Measurements from ENCODE around the gene UFSP2.

The UFSP2 gene, protein sequence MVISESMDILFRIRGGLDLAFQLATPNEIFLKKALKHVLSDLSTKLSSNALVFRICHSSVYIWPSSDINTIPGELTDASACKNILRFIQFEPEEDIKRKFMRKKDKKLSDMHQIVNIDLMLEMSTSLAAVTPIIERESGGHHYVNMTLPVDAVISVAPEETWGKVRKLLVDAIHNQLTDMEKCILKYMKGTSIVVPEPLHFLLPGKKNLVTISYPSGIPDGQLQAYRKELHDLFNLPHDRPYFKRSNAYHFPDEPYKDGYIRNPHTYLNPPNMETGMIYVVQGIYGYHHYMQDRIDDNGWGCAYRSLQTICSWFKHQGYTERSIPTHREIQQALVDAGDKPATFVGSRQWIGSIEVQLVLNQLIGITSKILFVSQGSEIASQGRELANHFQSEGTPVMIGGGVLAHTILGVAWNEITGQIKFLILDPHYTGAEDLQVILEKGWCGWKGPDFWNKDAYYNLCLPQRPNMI

DNA sequence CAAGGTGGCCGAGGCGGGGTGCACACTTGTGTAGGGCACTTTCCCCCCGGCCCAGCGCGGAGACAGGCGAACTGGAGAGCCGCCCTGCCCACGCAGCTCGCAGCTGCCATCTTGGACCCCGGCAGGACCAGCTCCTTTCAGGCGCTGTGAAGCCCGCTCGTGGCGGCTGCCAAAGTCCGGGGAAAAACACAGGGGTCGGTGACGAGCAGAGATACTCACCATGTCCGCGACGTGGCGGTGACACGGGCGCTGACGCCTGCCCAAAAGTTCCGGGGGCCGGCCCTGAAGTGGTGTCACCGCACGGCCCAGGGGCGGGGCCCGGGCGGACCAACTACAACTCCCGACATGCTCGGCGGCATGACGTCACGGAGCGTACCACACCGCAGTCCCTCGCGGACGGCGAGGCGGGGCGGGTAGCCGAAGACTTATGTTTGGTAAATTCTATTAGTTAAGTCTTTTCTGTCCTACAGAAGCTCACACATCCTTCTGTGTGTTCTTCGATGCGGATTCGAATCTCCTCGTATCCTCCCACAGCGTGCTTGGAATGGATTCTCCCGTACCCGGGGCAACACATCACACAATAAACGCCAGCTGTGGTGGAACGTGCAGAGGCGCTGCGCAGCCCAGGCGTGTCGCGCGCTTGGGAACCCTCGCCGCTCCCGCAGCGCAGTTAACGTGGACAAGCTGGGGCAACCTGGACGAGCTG lies at the start of gene UFSP2:
UFSP2 (minus strand) TSS at position 318 of the 706 bp plus-strand sequence; CDS start at position 222, 96 bp downstream.
- DNase-seq (ENCODE audit: low read depth) = peak; percentile 65

GRCh38 chr4:185473247-185473646 lies 47.5 kb upstream of the UFSP2 start:
- no peak for DNase-seq (ENCODE audit: low read depth)

DNA sequence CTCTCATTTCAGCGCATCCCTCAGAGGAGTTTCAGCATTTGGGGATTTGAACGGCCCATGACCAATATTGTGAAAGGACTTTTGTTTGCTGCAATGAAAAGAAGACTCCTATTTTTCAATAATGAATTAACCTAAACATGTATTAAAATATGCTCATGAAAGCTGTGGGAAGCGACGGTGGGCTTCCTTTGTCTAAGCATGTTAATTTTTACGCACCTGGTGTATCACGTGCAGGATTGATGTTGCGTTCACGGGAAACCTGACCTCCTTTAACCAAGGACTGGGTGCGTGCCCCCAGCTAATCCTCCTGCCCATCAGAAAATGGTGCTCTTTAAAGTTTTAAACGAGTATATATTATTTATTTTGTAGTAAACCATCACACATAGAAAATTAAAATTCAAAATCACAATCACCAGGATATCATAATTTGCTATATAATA lies 46.4 kb upstream of the UFSP2 start:
- DNase-seq (ENCODE audit: low read depth) = no peak

- peak; percentile 95 for DNase-seq (ENCODE audit: low read depth)
Observed at GRCh38 chr4:185471235-185472102, 45.7 kb upstream of the UFSP2 start, which contains the start of gene CCDC110. Gene CCDC110 (minus strand): TSS chr4:185471733. CDS start chr4:185471683, 50 bp downstream.

DNA sequence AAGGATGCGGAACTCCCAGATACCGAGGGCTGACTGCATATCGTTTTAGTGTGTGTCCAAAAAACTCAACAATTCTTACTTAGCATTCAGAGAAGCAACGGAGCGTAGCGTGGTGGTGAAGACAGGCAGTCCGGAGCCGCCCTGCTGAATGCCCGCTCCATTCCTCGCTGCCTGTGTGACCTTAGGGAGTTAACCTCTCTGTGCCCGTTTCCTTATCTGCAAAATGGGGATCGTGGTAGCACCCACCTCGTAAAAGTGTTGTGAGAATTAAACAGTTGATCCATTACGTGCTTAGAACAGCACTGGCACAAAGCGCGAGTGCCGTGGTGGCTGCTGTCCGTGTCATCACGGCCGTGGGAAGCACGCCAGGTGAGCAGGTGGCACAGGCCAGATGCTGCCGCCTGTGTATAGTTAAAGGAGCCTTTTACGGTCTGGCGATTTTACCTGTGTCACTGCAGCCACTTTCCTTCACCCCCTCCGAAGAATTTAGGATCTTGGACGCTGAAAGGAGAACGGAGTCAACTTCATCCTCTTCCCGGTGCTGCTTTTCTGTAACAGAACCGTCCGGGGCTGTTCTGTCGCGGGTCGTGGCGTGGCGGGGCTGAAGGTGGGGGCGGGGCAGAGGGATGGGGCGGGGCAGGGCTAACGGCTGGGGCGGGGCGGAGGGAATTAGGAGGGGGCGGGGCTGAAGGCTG lies 44.9 kb upstream of the UFSP2 start:
- no peak for DNase-seq (ENCODE audit: low read depth)

GRCh38 chr4:185469580-185470154 lies 43.9 kb upstream of the UFSP2 start:
- no peak for DNase-seq (ENCODE audit: low read depth)

DNA sequence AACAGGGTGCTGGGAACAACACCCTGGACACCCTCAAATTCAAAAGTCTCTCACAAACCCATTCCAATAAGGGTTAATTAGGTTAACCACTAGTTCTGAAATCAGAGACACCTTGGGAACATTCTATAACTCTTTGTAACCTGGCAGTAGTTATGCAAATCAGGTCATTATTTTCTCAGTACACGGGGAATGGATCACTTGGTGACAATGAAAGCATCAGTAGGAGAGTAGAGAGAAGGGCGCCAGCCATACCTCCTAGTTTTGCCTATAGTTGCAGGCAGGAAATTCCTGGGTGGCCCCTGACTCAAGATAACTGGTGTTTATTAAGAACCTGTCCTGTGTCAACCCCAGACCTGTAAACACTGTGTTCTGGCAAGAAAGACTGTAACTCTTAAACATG lies 43.2 kb upstream of the UFSP2 start:
- no peak for DNase-seq (ENCODE audit: low read depth)

DNA sequence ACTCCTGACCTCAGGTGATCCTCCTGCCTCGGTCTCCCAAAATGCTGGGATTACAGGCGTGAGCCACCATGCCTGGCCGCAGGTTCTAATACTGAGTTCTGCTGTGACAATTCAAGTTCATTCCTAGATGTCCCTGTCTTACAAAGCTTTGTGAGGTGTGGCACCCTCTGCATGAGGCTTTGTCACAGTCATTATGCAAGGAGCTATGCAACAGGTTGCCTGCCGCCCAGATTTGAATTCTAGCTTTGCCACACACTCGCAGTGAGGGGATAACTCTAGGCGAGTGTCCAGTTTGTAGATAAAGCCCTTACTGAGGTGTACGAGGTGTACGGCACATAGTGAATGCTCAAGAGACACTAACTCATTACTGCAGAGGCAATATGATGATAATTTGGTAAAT lies 42.2 kb upstream of the UFSP2 start:
- DNase-seq (ENCODE audit: low read depth) = no peak

DNA sequence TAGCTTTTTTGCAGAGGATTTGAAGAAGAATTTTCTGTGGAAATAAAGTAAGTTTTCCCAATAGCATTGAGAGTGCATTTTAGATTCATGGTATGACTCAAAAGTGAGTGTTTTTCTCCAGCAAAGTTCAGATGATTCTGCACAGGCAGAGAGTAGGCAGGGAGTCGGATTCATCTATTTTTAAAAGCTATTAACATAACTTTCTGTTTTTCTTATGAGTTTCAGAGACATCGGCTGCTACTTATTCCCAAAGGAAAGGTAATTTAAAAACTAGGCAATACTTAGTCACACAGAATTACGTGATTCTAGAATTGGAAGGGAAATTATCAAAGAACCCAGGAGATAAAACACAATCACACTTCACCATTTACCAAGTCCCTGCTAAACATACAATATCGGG lies 41.3 kb upstream of the UFSP2 start:
- no peak for DNase-seq (ENCODE audit: low read depth)

DNA sequence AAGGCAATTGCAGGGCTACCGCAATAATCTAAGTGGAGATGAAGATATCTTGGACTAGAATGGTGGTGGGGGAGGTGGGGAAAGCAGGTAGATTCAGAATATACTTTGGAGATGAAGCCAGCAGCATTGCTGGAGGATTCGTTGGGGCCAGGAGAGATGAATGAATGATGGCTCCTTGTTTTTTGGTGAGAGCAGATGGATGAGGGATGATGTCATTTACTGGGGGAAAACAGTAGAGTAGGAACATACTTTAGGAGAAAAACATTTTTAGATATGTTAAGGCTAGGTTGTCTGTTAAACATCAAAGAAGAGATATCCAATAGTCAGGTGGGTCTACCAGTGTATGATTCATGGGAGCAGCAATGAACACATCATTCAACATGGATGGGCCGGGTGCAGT lies 39.9 kb upstream of the UFSP2 start:
- no peak for DNase-seq (ENCODE audit: low read depth)

DNA sequence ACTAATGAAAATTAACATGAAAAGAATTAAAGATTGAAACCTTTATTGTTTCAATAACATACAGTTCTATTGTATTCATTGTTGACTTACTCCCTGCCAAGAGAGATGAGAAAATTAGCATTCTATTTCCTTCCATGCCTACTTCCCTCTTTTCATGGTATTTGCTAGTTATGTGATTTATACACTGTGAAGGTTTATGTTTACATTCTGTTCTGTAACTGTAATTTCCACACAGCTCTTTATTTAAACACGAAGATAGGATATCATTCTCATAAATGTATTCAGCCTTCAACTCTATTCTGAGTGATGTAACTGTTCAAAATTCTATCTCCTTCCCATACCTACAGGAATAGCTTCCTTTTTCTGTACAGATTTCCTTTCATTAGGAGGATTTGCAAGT lies 39.1 kb upstream of the UFSP2 start:
- no peak for DNase-seq (ENCODE audit: low read depth)

- no peak for DNase-seq (ENCODE audit: low read depth)
Observed at GRCh38 chr4:185464183-185464582, 38.4 kb upstream of the UFSP2 start.

DNA sequence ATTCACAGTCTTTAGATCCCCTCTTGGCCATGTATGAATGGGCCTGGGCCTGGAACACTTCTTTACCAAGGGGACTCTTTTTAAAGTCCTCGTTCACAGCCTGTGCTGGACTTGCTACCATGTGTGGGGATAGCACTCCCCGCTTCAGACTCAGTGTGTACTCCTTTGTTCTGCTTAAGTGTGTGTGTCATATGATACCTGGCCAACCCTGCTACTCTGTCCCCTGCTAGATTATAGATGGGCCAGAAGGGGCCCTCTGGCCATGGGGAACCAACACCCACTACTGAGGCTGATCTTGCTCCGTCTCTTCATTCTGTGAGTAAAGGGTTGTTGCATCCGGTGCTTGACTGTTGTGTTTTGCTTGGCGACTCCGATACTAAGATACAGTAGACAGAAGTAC lies 37.8 kb upstream of the UFSP2 start:
- no peak for DNase-seq (ENCODE audit: low read depth)

GRCh38 chr4:185461565-185461964 lies 35.8 kb upstream of the UFSP2 start:
- DNase-seq (ENCODE audit: low read depth) = no peak

GRCh38 chr4:185457136-185457535 lies 31.4 kb upstream of the UFSP2 start:
- no peak for DNase-seq (ENCODE audit: low read depth)

DNA sequence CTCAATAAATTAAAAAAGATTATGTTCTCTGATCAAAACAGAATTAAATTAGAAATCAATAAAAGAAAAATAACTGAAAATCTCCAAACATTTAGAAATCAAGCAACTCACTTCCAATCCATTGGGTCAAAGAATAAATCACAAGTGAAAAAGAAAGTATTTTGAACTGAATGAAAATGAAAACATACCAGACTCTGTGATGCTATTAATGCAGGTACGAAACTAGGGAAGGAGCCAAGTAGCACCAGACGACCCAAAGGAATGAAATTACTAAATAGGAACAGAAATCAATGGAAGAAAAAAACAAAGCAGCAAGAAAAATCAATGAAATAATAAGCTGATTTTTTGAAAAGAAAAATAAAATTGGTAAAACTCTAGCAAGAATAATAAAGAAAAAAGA lies 30.4 kb upstream of the UFSP2 start:
- DNase-seq (ENCODE audit: low read depth) = no peak

DNA sequence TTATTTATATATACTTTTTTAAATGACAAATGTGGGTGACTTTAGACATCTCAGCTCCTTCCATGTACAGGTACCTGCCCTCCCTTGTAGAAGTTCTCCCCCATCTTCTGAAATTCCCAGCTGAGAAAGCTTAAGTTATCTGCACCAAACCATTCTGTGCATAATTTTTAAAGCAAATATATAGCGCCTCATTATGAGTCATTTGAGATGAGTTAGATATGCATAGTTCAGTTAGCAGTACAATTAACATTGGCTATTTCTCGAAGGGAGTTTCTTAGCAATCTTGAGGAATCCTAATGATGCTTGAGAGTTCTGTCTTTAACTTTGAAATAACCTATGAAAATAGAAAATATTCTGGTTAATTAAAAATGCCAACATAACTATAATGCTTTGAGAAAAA lies 19.4 kb upstream of the UFSP2 start:
- DNase-seq (ENCODE audit: low read depth) = no peak

- DNase-seq (ENCODE audit: low read depth) = no peak
Observed at GRCh38 chr4:185441479-185441878, 15.7 kb upstream of the UFSP2 start.

DNA sequence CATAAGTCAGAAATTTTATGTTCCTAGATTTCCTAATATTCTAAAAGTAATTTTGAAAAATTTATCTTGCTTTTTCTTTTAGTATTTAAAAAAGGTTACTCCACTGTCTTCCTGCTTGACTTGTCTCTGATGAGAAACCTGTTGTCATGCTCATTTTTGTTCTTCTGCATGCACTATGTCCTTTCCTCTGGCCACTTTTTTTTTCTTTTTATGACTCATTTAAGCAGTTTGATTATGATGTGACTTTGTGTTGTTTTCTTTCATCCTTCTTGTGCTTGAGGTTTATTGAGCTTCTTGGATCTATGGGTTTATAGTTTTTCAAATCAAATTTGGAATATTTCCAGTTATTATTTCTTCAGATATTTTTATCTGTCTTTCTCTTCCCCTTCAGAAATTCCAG lies 12.0 kb upstream of the UFSP2 start:
- no peak for DNase-seq (ENCODE audit: low read depth)

- no peak for DNase-seq (ENCODE audit: low read depth)
Observed at GRCh38 chr4:185435466-185435865, 9.7 kb upstream of the UFSP2 start.

GRCh38 chr4:185429660-185430059 lies 3.9 kb upstream of the UFSP2 start:
- DNase-seq (ENCODE audit: low read depth) = no peak

Data from fibroblast of the conjunctiva (primary cell).